ENCODE results near the gene STK4.

- no peak for TF ChIP-seq SIN3A (IDR thresholded peaks at IDR 0.05; ENCODE audit: borderline replicate concordance, insufficient read depth, low read length)
- no peak for TF ChIP-seq TAF1 (IDR thresholded peaks at IDR 0.05; ENCODE audit: borderline replicate concordance, insufficient read depth, low read length)
- TF ChIP-seq REST (IDR thresholded peaks at IDR 0.05; ENCODE audit: insufficient read depth in 1 of 2, low read depth in 2 of 2, low read length in 2 of 2): no peak
- TF ChIP-seq POLR2AphosphoS5 (IDR thresholded peaks at IDR 0.05; ENCODE audit: low read depth, low read length): no peak
These were observed 143.3 kb downstream of the STK4 start for GRCh38 chr20:45109634-45110033.
